ENCODE data around the gene TADA3. TPM values are rescaled to one million over a fixed set of nuclear protein-coding genes. Genes with fewer than 3 reads are reported as not detected.

TADA3 gene
- total RNA-seq, 2 experiments from 2014 or later, result 51.6 to 58.5 TPM

GRCh38 chr3:9838856-9839255 lies 46.6 kb upstream of the TADA3 start:
- no peak for TF ChIP-seq EZH2phosphoT487 (IDR thresholded peaks at IDR 0.05; ENCODE audit: borderline replicate concordance, low read depth, low read length)
- no peak for TF ChIP-seq CTCF (conservative IDR thresholded peaks at IDR 0.05; ENCODE audit: low read length)
- Histone ChIP-seq H3K4me3 (ENCODE audit: low read depth, low read length, poor library complexity, severe bottlenecking) (no peak overlapping the region), H4K20me1 (ENCODE audit: insufficient read depth, low read length) (no peaks in the 10 kb centered on the region), H3K27ac (ENCODE audit: low read depth, low read length, poor library complexity, severe bottlenecking) (no peak overlapping the region), H2AFZ (ENCODE audit: low read length) (no peak overlapping the region), H3K4me1 (ENCODE audit: insufficient read depth, low read length, poor library complexity, severe bottlenecking) (peaks cover 11% of the 10 kb centered on the region), H3K9me3 (ENCODE audit: low read length) (no peaks in the 10 kb centered on the region), H3K4me2 (ENCODE audit: low read length) (no peak overlapping the region), H3K9me2 (ENCODE audit: insufficient read depth, low read length) (no peaks in the 10 kb centered on the region), H3K79me2 (ENCODE audit: insufficient read depth, low read depth, low read length) (no peaks in the 10 kb centered on the region; the same call in 1 of the 2 replicates), H3K36me3 (ENCODE audit: insufficient read depth, low read length) (peaks cover 73% of the 10 kb centered on the region)
- ChIA-PET POLR2A (interaction anchor here (0.6 kb wide), 2 partner anchors 246 to 776 kb away, joined by 3 read pairs; no protein-coding TSS in a partner anchor), CTCF (ENCODE audit: unreplicated experiment) (no interaction called here)
- no peak for DNase-seq (ENCODE audit: low spot score)
- intact Hi-C loops (cut with micrococcal nuclease; ENCODE audit: unreplicated experiment), result no loop called here
- no TSS peak for BruUV-seq (replicated peaks)

- H3K79me2 ChIP-seq (ENCODE audit: insufficient read depth, low read depth, low read length), result no peaks in the 10 kb centered on the region; the same call in 1 of the 2 replicates
- peaks cover 8% of the 10 kb centered on the region for H3K4me1 ChIP-seq (ENCODE audit: insufficient read depth, low read length, poor library complexity, severe bottlenecking)
- TF ChIP-seq EZH2phosphoT487 (IDR thresholded peaks at IDR 0.05; ENCODE audit: borderline replicate concordance, low read depth, low read length), result no peak
- TF ChIP-seq CTCF (conservative IDR thresholded peaks at IDR 0.05; ENCODE audit: low read length), result no peak
- H3K4me3 ChIP-seq (ENCODE audit: low read depth, low read length, poor library complexity, severe bottlenecking), result no peak overlapping the region
- no peak overlapping the region for H3K27ac ChIP-seq (ENCODE audit: low read depth, low read length, poor library complexity, severe bottlenecking)
- ChIA-PET POLR2A (no interaction called here), CTCF (ENCODE audit: unreplicated experiment) (no interaction called here)
- no peak overlapping the region for H2AFZ ChIP-seq (ENCODE audit: low read length)
- no peak for DNase-seq (ENCODE audit: low spot score)
- no TSS peak for BruUV-seq (replicated peaks)
- peaks cover 81% of the 10 kb centered on the region for H3K36me3 ChIP-seq (ENCODE audit: insufficient read depth, low read length)
- no peak overlapping the region for H3K4me2 ChIP-seq (ENCODE audit: low read length)
- no peaks in the 10 kb centered on the region for H3K9me3 ChIP-seq (ENCODE audit: low read length)
- intact Hi-C loops (cut with micrococcal nuclease; ENCODE audit: unreplicated experiment), result no loop called here
- H4K20me1 ChIP-seq (ENCODE audit: insufficient read depth, low read length), result no peaks in the 10 kb centered on the region
- no peaks in the 10 kb centered on the region for H3K9me2 ChIP-seq (ENCODE audit: insufficient read depth, low read length)
These were observed 45.7 kb upstream of the TADA3 start for GRCh38 chr3:9837701-9838582.
